Activated CD8-positive, alpha-beta memory T cell treated with anti-CD3 and anti-CD28 coated beads, Interleukin-2, amount 50 U/mL, for 4 hours (primary cell): ENCODE measurements around the gene STXBP4.

Experiments
- DNase-seq: peaks from one replicate; pipeline ENCODE4 v3.0.0-alpha.2; 2020

The STXBP4 gene

GRCh38 chr17:54972406-54973138, 4.0 kb downstream of the STXBP4 start:
- DNase-seq: no peak

GRCh38 chr17:54974759-54975158, 6.2 kb downstream of the STXBP4 start:
- DNase-seq: no peak

- no peak for DNase-seq
These were observed 7.8 kb downstream of the STXBP4 start for GRCh38 chr17:54976316-54976715.

- no peak for DNase-seq
These were observed 9.2 kb downstream of the STXBP4 start for GRCh38 chr17:54977744-54978143.

GRCh38 chr17:54979657-54980056, 11.1 kb downstream of the STXBP4 start:
- no peak for DNase-seq

GRCh38 chr17:54980375-54980774, 11.8 kb downstream of the STXBP4 start:
- DNase-seq: no peak

GRCh38 chr17:54982399-54982798, 13.8 kb downstream of the STXBP4 start:
- DNase-seq: no peak

- no peak for DNase-seq
These were observed 14.7 kb downstream of the STXBP4 start for GRCh38 chr17:54983260-54983659.

- DNase-seq: no peak
These were observed 16.9 kb downstream of the STXBP4 start for GRCh38 chr17:54985476-54985875.

GRCh38 chr17:54990118-54990517, 21.6 kb downstream of the STXBP4 start:
- no peak for DNase-seq

GRCh38 chr17:54991567-54991966, 23.0 kb downstream of the STXBP4 start:
- DNase-seq: no peak

- no peak for DNase-seq
These were observed 24.5 kb downstream of the STXBP4 start for GRCh38 chr17:54992797-54993639.

- no peak for DNase-seq
These were observed 27.9 kb downstream of the STXBP4 start for GRCh38 chr17:54996441-54996840.

GRCh38 chr17:55002458-55002857, 33.9 kb downstream of the STXBP4 start:
- DNase-seq: no peak

GRCh38 chr17:55004484-55004883, 35.9 kb downstream of the STXBP4 start:
- no peak for DNase-seq

GRCh38 chr17:55005520-55005919, 37.0 kb downstream of the STXBP4 start:
- no peak for DNase-seq

GRCh38 chr17:55023626-55024025, 55.1 kb downstream of the STXBP4 start:
- DNase-seq: no peak

- DNase-seq: no peak
These were observed 69.3 kb downstream of the STXBP4 start for GRCh38 chr17:55037828-55038227.

- DNase-seq: no peak
These were observed 69.7 kb downstream of the STXBP4 start for GRCh38 chr17:55038291-55038690.

- no peak for DNase-seq
These were observed 72.0 kb downstream of the STXBP4 start for GRCh38 chr17:55040611-55041010.

GRCh38 chr17:55053855-55054254, 85.3 kb downstream of the STXBP4 start:
- no peak for DNase-seq

- DNase-seq: no peak
These were observed 85.9 kb downstream of the STXBP4 start for GRCh38 chr17:55054429-55054828.

GRCh38 chr17:55056526-55056925, 88.0 kb downstream of the STXBP4 start:
- no peak for DNase-seq

GRCh38 chr17:55057184-55057583, 88.6 kb downstream of the STXBP4 start:
- no peak for DNase-seq
